ENCODE results near the gene CCM2L. TPM values are rescaled to one million over a fixed set of nuclear protein-coding genes. Genes with fewer than 3 reads are reported as not detected.

Gene CCM2L
- total RNA-seq, 1 donor from 2014 or later: not detected

DNA sequence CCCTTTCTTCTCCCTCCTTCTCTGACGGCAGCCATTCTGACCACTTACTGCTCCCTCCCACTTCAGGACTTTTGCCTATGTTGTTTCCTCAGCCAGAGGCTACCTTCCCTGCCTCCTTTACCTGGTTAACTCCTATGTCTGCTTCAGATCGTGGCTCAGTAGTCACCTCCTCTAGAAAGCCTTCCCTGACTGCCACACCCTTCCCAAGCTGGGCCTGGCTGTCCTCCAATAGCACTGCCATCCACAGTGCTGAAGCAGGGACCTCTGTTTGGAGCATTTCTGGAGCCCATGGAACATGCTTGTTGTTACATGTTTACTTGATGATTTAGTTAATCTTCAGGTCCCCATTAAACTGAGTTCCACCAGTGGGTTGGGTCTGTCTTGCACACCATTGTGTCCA, 28.5 kb upstream of the CCM2L start:
- Mint-ChIP-seq H3K27ac (no peak overlapping the region), H3K36me3 (ENCODE audit: low read depth) (no peaks in the 10 kb centered on the region), H3K4me1 (no peaks in the 10 kb centered on the region), H3K27me3 (peaks cover 2% of the 10 kb centered on the region), H3K4me3 (no peak overlapping the region), H3K9me3 (no peaks in the 10 kb centered on the region)
- intact Hi-C loops (cut with micrococcal nuclease): no loop called here
- no peak for DNase-seq

DNA sequence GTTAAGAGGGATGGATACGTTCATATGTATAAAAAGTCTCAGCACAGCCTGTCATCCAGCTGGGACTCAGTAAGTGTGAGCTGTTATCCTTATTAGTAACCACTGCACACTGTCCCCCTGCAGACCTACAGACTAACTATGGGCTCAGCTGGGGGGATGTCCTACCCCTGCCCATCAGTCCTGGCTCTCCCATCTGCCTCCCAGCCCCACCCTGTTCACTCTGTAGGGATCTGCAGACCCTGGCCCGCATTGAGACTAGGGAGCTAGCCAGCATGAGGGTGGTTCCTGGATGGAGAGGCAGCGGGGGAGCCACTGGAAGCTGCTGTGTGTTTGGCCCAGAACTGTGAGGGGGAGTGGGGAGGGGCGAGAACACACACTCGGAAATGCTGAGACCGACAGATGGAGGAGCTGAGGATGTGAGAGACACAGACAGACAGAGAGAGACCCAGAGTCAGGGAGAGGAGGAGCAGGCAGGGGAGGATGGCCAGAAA, 25.2 kb upstream of the CCM2L start:
- Mint-ChIP-seq H3K36me3 (ENCODE audit: low read depth) (no peaks in the 10 kb centered on the region), H3K27ac (no peak overlapping the region), H3K4me1 (no peaks in the 10 kb centered on the region), H3K9me3 (no peaks in the 10 kb centered on the region), H3K4me3 (no peak overlapping the region), H3K27me3 (no peaks in the 10 kb centered on the region)
- no peak for DNase-seq
- intact Hi-C loops (cut with micrococcal nuclease): no loop called here

DNA sequence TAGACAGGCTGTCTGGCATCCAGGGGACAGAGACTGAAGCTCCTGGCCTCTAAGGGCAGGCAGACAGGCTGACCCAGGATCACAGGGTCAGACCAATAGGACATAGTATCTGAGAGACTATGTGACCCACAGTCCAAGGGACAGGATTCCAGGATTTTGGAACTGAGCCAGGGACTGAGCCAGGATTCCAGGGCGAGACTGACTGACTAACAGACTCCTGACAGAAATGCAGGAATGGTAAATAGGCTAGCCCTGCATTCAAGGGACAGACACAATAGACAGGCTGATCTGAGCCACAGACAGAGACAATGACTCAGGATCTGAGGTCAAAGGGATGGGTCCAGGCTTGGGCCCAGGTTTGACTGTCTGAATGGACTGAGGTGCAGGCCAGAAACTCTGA, 22.5 kb upstream of the CCM2L start:
- intact Hi-C loops (cut with micrococcal nuclease): no loop called here
- H3K4me1 Mint-ChIP-seq: no peaks in the 10 kb centered on the region
- no peak for DNase-seq
- no peaks in the 10 kb centered on the region for H3K9me3 Mint-ChIP-seq
- H3K27ac Mint-ChIP-seq: no peak overlapping the region
- no peak overlapping the region for H3K4me3 Mint-ChIP-seq
- H3K27me3 Mint-ChIP-seq: peaks cover 8% of the 10 kb centered on the region
- H3K36me3 Mint-ChIP-seq (ENCODE audit: low read depth): no peaks in the 10 kb centered on the region

DNA sequence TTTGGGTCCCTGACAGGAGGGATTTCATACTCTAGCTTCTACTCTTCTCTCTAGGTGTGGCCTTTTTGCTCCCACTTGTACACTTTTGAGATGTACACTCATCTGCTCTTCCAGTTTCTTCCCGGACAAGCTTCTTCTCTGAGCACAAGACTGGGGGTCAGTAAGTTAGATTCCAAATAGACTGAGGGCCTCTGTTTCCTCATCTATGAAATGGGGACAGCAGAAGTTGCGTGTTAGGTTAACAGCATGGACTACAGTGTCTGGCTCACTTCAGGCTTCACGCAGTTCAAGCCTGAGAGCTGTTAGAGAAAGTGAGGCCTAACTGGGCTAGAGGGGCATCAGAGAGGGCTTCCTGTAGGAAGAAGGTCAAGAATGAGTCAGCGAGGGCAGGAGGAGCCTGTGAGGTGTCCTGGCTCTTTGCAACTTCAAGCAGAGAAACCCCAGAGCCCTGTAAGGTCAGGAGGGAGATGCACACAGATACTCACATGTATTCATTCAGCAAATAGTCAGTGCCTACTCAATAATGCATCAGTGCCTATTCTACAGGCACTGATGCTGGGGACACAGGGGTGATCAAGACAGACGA, 21.7 kb upstream of the CCM2L start:
- peaks cover 14% of the 10 kb centered on the region for H3K27me3 Mint-ChIP-seq
- intact Hi-C loops (cut with micrococcal nuclease): no loop called here
- no peak for DNase-seq
- H3K9me3 Mint-ChIP-seq: no peaks in the 10 kb centered on the region
- no peak overlapping the region for H3K27ac Mint-ChIP-seq
- H3K36me3 Mint-ChIP-seq (ENCODE audit: low read depth): no peaks in the 10 kb centered on the region
- no peak overlapping the region for H3K4me3 Mint-ChIP-seq
- H3K4me1 Mint-ChIP-seq: no peaks in the 10 kb centered on the region

DNA sequence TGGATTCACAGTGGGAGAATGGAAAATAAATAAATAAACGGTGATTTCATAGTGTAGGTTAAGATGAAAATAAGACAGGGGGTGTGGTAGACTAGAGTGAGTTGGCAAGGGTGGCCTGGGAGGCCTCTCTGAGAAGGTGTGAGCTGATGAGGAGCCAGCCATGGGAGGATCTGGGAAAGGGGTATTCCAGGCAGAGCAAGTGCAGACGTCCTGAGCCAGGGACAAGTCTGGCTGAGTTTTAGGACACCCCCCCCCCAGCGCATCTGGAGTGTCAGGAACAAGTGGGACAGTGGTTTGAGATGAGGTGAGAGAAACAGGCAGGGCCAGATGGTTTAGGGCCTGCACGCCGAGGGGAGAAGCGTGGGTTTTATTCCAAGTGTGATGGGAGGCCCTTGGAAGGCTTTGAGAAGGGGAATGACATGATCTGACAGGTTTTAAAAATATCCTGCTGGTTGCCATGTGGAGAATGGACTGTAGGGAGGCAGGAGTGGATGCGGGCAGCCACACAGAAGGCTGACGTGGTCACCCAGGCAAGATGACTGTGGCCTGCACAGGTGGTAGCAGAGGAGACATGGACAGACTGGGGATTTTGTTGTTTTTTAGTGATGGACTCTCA, 21.1 kb upstream of the CCM2L start:
- no peak overlapping the region for H3K27ac Mint-ChIP-seq
- DNase-seq: no peak
- intact Hi-C loops (cut with micrococcal nuclease): no loop called here
- peaks cover 20% of the 10 kb centered on the region for H3K27me3 Mint-ChIP-seq
- no peaks in the 10 kb centered on the region for H3K9me3 Mint-ChIP-seq
- H3K4me1 Mint-ChIP-seq: no peaks in the 10 kb centered on the region
- no peaks in the 10 kb centered on the region for H3K36me3 Mint-ChIP-seq (ENCODE audit: low read depth)
- H3K4me3 Mint-ChIP-seq: no peak overlapping the region

DNA sequence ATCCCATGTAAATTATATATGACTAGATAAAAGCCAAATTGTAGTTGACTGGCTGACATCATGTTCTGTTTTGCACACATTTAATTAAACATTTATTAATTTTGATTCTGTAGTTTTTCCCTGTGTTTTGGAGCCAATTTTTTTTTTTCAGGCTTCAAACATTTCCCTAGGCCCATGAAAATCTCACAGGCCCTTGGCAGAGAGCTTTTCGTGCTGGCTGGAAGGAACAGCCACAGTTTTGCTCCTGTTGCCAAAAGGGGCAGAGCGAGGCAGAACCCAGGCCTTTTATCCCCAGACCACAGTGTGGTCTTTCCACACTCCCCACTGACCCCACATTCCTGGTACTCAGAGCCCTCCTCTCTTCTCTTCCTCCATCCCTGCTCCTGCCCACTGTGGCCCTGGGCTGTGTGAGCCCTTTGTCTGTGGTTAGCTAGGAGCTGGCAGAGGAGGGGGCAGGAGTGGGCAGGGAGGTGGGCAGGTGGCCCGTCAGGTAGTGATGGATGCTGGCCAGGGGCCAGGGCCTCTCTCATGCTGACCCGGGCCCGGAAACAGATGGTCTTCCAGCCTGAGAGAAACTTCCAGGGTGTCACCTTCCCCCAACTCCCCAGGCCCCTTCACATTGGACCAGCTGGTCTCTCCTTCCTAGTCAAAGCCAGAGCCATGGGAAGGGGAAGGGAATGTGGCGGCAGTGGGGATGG, 19.4 kb upstream of the CCM2L start:
- Mint-ChIP-seq H3K4me1 (no peaks in the 10 kb centered on the region), H3K36me3 (ENCODE audit: low read depth) (no peaks in the 10 kb centered on the region), H3K9me3 (no peaks in the 10 kb centered on the region), H3K4me3 (no peak overlapping the region), H3K27me3 (peaks cover 30% of the 10 kb centered on the region), H3K27ac (no peak overlapping the region)
- DNase-seq: no peak
- intact Hi-C loops (cut with micrococcal nuclease): no loop called here

DNA sequence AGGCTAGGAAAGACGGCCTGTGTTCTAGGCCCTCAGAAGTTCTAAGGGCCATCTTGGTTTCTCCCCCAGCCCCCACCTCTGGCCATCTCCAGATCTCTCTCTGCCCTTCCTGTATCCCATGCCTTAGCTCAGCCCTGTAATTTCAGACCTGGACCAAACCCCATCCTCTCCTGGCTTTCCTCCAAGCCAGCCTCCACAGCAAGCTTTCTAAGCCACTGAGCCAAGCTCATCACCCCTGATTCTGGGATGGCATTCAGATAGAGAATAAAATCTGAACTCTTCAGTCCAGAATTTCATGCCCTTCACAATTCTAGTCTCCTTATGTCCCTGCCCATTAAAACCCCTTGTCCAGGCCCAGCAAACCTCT, 18.9 kb upstream of the CCM2L start:
- Mint-ChIP-seq H3K36me3 (ENCODE audit: low read depth) (no peaks in the 10 kb centered on the region), H3K27me3 (peaks cover 34% of the 10 kb centered on the region), H3K27ac (no peak overlapping the region), H3K9me3 (no peaks in the 10 kb centered on the region), H3K4me1 (no peaks in the 10 kb centered on the region), H3K4me3 (no peak overlapping the region)
- intact Hi-C loops (cut with micrococcal nuclease): no loop called here
- DNase-seq: no peak

DNA sequence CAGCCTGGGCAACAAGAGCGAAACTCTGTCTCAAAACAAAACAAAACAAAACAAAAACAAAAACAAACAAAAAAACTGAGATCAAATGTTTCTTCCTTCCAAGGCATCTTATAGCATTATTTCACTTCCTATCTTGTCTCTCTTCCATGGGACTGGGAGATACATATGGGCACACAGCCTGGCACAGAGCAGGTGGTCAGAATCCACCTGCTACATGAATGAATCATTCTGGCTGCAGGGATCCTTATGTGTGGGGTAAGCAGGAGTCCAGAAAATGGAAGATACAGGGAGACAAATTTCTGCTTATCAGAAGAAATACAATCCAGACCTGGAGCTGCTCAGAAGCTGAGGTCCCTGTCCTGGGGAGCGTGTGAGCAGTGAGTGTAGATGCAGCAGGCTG, 18.2 kb upstream of the CCM2L start:
- Mint-ChIP-seq H3K27me3 (peaks cover 38% of the 10 kb centered on the region), H3K27ac (no peak overlapping the region), H3K9me3 (no peaks in the 10 kb centered on the region), H3K4me3 (no peak overlapping the region), H3K36me3 (ENCODE audit: low read depth) (no peaks in the 10 kb centered on the region), H3K4me1 (no peaks in the 10 kb centered on the region)
- no peak for DNase-seq
- intact Hi-C loops (cut with micrococcal nuclease): no loop called here

DNA sequence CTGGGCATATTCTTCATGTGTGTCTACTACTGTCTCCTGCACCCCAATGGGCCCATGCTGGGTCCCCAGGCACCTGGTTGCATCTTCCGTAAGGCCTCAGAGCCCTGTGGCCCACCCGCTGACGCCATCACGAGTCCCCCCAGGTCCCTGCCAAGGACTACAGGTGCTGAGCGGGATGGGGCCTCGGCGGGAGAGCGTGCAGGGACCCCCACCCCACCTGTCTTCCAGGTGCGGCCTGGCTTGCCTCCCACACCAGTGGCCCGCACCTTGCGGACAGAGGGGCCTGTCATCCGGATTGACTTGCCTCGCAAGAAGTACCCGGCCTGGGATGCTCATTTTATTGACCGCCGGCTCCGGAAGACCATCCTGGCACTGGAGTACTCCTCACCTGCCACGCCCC, 13.2 kb upstream of the CCM2L start:
- Mint-ChIP-seq H3K27me3 (peaks cover 34% of the 10 kb centered on the region), H3K4me3 (no peak overlapping the region), H3K36me3 (ENCODE audit: low read depth) (no peaks in the 10 kb centered on the region), H3K9me3 (no peaks in the 10 kb centered on the region), H3K4me1 (no peaks in the 10 kb centered on the region), H3K27ac (no peak overlapping the region)
- intact Hi-C loops (cut with micrococcal nuclease): no loop called here
- DNase-seq: no peak

DNA sequence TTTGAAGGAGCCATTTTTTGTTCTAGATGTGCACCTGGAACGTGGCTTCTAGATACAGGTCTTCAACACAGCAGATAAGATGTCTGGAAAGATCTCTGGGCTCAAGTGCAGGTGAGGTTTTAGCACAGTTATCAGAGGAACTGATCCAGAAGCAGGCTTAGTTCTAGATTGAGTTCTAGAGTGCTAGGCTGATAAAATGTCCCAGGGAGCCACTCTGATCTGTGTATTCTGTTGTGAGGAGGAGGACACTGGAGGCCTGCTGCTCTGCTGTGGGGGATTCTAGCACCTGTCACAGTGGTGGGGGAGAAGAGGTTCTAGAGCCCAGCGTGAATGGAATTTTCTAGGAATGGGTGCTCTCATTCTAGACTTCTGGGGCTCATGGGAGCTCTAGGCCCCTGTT, 12.0 kb upstream of the CCM2L start:
- no peaks in the 10 kb centered on the region for H3K36me3 Mint-ChIP-seq (ENCODE audit: low read depth)
- H3K27me3 Mint-ChIP-seq: peaks cover 27% of the 10 kb centered on the region
- no peaks in the 10 kb centered on the region for H3K4me1 Mint-ChIP-seq
- no peak for DNase-seq
- intact Hi-C loops (cut with micrococcal nuclease): no loop called here
- no peak overlapping the region for H3K4me3 Mint-ChIP-seq
- no peak overlapping the region for H3K27ac Mint-ChIP-seq
- no peaks in the 10 kb centered on the region for H3K9me3 Mint-ChIP-seq

DNA sequence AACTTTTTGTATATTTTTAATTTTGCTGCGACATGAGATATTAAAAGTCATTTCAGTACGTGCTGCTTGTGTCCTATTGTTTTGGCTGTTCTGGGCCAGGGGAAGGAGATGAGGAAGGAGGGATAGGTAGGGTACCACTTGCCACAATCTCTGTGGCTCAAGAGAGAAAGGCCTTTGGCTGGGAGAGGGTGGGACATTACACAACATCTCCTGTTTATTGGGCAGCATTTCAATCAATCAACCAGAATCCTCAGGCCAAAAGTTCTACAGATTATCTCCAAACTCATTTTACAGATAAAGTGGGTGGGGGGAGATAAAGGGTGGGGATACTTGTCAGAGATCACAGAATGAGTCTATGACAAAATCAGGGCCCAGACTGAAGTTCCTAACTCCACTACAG, 6.9 kb upstream of the CCM2L start:
- no peaks in the 10 kb centered on the region for H3K36me3 Mint-ChIP-seq (ENCODE audit: low read depth)
- intact Hi-C loops (cut with micrococcal nuclease): no loop called here
- H3K4me1 Mint-ChIP-seq: peaks cover 6% of the 10 kb centered on the region
- DNase-seq: no peak
- no peak overlapping the region for H3K4me3 Mint-ChIP-seq
- no peaks in the 10 kb centered on the region for H3K9me3 Mint-ChIP-seq
- H3K27ac Mint-ChIP-seq: no peak overlapping the region
- peaks cover 5% of the 10 kb centered on the region for H3K27me3 Mint-ChIP-seq

DNA sequence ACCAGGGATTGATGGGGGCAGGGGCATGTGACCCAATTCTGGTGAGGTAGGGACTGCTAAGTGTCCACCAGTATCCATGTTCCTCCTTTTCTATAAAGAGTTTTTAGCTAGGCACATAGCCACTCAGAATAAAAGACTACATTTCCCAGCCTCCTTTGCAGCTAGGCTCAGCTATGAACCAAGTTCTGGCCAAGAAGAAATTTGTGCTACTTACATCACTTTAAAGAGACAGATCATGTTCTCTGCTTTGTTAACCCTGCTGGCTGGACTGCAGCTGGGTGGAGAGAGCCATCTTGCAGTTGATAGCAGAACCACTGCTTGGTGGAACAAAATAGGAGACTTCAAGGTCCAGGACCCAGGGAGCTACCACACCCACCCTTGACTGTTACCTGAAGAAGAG, 5.3 kb upstream of the CCM2L start:
- peaks cover 5% of the 10 kb centered on the region for H3K27me3 Mint-ChIP-seq

DNA sequence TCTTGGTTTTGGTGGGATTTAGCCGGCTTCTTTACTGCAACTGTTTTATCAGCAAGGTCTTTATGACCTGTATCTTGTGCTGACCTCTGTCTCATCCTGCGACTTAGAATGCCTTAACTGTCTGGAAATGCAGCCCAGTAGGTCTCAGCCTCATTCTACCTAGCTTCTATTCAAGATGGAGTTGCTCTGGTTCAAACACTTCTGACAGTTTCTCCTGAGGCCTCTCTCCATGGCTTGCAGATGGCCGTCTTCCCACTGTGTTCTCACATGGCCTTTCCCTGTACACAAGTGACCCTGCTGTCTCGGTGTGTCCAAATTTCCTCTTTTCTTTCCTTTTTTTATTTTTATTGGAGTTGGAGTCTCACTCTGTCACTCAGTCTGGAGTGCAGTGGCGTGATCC, 4.2 kb upstream of the CCM2L start:
- no peaks in the 10 kb centered on the region for H3K36me3 Mint-ChIP-seq (ENCODE audit: low read depth)
- peaks cover 5% of the 10 kb centered on the region for H3K27me3 Mint-ChIP-seq
- no peak overlapping the region for H3K27ac Mint-ChIP-seq
- no peak for DNase-seq
- H3K4me1 Mint-ChIP-seq: peaks cover 6% of the 10 kb centered on the region
- intact Hi-C loops (cut with micrococcal nuclease): no loop called here
- H3K4me3 Mint-ChIP-seq: no peak overlapping the region
- no peaks in the 10 kb centered on the region for H3K9me3 Mint-ChIP-seq

More for the DNA sequence above, 5.3 kb upstream of the CCM2L start:
- H3K4me1 Mint-ChIP-seq: peaks cover 6% of the 10 kb centered on the region
- no peak overlapping the region for H3K27ac Mint-ChIP-seq
- no peaks in the 10 kb centered on the region for H3K36me3 Mint-ChIP-seq (ENCODE audit: low read depth)
- H3K4me3 Mint-ChIP-seq: no peak overlapping the region
- DNase-seq: no peak
- intact Hi-C loops (cut with micrococcal nuclease): no loop called here
- H3K9me3 Mint-ChIP-seq: no peaks in the 10 kb centered on the region

DNA sequence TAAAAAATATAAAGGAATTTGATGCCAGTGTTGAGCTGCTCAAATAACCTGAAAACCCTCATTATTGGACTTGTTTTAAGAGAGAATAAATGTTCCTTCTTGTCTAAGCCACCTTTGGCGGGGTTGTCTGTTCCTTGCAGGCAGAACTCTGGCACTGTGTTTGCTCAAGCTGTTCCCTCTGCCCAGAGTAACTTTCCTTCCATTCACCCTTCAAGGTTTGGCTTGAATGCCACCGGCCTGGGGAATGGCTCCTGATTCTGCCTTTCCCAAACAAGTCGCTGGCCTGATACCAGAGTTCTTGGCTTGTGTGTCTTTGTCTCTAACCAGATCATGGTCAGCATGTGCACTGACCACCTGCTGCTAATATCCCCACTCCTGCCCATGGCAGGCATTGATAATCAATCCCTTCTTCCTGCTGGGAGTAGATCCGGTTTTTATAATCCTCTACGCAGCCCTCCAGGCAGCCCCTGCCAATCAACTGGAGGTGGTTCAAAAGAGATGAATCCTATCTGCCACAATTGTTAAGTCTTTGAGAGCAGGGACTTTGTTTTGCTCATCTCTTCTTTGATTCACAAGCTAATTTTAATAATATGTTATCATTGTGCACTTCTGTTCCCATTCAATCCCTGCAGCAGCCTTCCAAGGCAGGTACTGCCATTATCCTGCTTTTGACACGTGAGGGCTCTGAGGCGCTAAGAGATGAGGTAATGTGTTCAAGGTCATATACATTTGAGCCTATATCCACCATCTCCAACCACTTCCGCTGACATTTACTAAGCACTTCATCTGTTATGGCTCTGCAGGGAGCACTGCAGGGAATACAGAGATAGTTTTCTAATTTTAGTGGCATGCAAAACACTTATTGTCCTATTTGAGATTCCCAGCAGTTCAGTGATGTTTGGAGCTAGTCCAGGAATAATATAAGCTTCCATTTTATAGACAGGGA, 3.1 kb upstream of the CCM2L start:
- H3K36me3 Mint-ChIP-seq (ENCODE audit: low read depth): no peaks in the 10 kb centered on the region
- no peak overlapping the region for H3K27ac Mint-ChIP-seq
- H3K4me3 Mint-ChIP-seq: no peak overlapping the region
- H3K9me3 Mint-ChIP-seq: no peaks in the 10 kb centered on the region
- H3K4me1 Mint-ChIP-seq: peaks cover 6% of the 10 kb centered on the region
- H3K27me3 Mint-ChIP-seq: peaks cover 7% of the 10 kb centered on the region
- no peak for DNase-seq
- intact Hi-C loops (cut with micrococcal nuclease): no loop called here

All from activated CD4-positive, alpha-beta T cell treated with anti-CD3 and anti-CD28 coated beads, Interleukin-2, amount 10 ng/mL, durations not matched to agents 24 days and 14 days (primary cell).